H1 (cell line): ENCODE measurements around the gene SCAPER.

Experiments used
- CTBP2 ChIP-seq: IDR thresholded peaks from 2 replicates; pipeline ENCODE4 v1.7.0; 2011; ENCODE audit warnings: borderline replicate concordance, mild to moderate bottlenecking, moderate library complexity, mixed read lengths, low read length; ENCODE audit not compliant: insufficient read depth, insufficient read length
- KDM5A ChIP-seq: fragments of 200-600 bp; IDR thresholded peaks from 2 replicates; pipeline ENCODE4 v1.7.1; 2012; ENCODE audit warnings: mild to moderate bottlenecking, low read length, inconsistent platforms, mixed read lengths
- POLR2A ChIP-seq, 2 experiments: IDR thresholded peaks; 1 replicate in 1 of 2; 2 replicates in 1 of 2; pipeline ENCODE4 v1.6.1; 2011; ENCODE audit warnings: low read depth in 2 of 2, low read length in 2 of 2, mild to moderate bottlenecking in 2 of 2; ENCODE audit errors: control extremely low read depth in 1 of 2
- POLR2AphosphoS5 ChIP-seq: IDR thresholded peaks from 2 replicates; pipeline ENCODE4 v1.6.1; 2011; ENCODE audit warnings: low read depth, low read length
- RBBP5 ChIP-seq: IDR thresholded peaks from 2 replicates; pipeline ENCODE4 v1.7.1; 2012; ENCODE audit warnings: low read depth, mild to moderate bottlenecking, inconsistent platforms, low read length, moderate library complexity, borderline replicate concordance
- SP1 ChIP-seq: IDR thresholded peaks from 2 replicates; pipeline ENCODE4 v1.6.1; 2011; ENCODE audit warnings: low read depth, low read length
- SRF ChIP-seq: IDR thresholded peaks from 2 replicates; pipeline ENCODE4 v1.6.1; 2011; ENCODE audit warnings: mild to moderate bottlenecking, low read depth, low read length, moderate library complexity
- ZNF274 ChIP-seq: IDR thresholded peaks from 2 replicates; pipeline ENCODE4 v1.7.0; 2012; ENCODE audit warnings: low read length, borderline replicate concordance; ENCODE audit errors: extremely low read depth
- TF ChIP-seq, protein P1 (sequence below), 3 experiments: IDR thresholded peaks; 1 replicate in 2 of 3; 2 replicates in 1 of 3; pipeline versions ENCODE4 v1.5.1 to v1.6.1; 2011; ENCODE audit warnings: low read length in 3 of 3, mild to moderate bottlenecking in 3 of 3, inconsistent platforms in 2 of 3, low read depth in 1 of 3, moderate library complexity in 1 of 3; ENCODE audit not compliant: insufficient read depth in 1 of 3; ENCODE audit errors: control extremely low read depth in 1 of 3

DNA sequence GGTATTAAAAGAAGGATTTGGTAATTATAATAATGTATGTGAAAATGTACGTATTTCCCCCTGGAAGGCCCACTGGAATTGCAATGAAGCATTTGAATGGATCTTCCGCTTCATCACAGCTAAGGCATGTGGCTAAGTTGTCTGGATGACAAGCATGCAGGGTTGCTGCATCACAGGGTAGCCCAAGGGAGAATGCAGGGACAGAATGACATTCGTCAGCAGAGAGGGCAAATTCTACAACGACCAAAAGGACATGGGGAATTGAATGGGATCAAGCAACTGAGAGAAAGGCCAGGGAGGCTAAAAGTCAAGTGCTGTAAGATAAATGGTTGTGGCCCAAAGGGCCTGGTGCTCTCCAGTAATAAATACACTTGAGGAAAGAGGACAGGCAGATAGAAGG is 473.2 kb downstream of the SCAPER start:
- TF ChIP-seq KDM5A (no peak), ZNF274 (no peak), POLR2A (IDR thresholded peaks at IDR 0.05; ENCODE audit: control extremely low read depth in 1 of 2, low read depth in 2 of 2, low read length in 2 of 2) (no peak), SRF (no peak), CTBP2 (no peak), RBBP5 (no peak), SP1 (no peak), POLR2AphosphoS5 (no peak)
- TF ChIP-seq, protein P1, sequence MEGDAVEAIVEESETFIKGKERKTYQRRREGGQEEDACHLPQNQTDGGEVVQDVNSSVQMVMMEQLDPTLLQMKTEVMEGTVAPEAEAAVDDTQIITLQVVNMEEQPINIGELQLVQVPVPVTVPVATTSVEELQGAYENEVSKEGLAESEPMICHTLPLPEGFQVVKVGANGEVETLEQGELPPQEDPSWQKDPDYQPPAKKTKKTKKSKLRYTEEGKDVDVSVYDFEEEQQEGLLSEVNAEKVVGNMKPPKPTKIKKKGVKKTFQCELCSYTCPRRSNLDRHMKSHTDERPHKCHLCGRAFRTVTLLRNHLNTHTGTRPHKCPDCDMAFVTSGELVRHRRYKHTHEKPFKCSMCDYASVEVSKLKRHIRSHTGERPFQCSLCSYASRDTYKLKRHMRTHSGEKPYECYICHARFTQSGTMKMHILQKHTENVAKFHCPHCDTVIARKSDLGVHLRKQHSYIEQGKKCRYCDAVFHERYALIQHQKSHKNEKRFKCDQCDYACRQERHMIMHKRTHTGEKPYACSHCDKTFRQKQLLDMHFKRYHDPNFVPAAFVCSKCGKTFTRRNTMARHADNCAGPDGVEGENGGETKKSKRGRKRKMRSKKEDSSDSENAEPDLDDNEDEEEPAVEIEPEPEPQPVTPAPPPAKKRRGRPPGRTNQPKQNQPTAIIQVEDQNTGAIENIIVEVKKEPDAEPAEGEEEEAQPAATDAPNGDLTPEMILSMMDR (IDR thresholded peaks at IDR 0.05; ENCODE audit: control extremely low read depth in 1 of 3, insufficient read depth in 1 of 3, low read depth in 1 of 3, low read length in 3 of 3): no peak
